GM19239 (cell line): ENCODE results near the gene TCF4.
A peak's percentile ranks its signal among the peaks of the same experiment; 100 is the strongest.

Experiments used
- DNase-seq: peaks from one replicate; pipeline ENCODE4 v3.0.0; 2011; ENCODE audit warnings: low spot score; ENCODE audit not compliant: insufficient read length
- FAIRE-seq: peaks from 2 replicates; lab custom pipeline; 2011; peaks lifted over from hg19 to GRCh38; lab: Jason Lieb, UNC

TCF4 gene

DNA sequence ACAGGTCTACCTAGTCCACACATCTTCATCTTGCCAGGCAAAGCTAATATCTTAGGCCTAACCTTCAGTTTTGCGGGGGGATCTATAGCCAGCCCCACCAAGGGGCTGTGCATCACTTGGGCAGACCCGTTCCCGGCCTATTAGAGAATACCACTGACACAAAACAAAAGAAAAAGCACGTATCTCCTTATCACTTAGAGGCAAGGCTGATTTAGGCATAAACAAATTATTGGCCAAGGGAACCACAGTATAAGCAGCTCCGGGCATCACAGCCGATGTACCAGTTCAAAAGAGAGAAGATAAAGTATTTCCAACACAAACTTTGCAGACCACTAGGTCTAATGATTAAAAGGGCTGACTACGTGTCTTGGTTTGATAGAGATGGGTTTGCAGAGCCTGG lies 248.0 kb downstream of the TCF4 start:
- no peak for DNase-seq
- no peak for FAIRE-seq

DNA sequence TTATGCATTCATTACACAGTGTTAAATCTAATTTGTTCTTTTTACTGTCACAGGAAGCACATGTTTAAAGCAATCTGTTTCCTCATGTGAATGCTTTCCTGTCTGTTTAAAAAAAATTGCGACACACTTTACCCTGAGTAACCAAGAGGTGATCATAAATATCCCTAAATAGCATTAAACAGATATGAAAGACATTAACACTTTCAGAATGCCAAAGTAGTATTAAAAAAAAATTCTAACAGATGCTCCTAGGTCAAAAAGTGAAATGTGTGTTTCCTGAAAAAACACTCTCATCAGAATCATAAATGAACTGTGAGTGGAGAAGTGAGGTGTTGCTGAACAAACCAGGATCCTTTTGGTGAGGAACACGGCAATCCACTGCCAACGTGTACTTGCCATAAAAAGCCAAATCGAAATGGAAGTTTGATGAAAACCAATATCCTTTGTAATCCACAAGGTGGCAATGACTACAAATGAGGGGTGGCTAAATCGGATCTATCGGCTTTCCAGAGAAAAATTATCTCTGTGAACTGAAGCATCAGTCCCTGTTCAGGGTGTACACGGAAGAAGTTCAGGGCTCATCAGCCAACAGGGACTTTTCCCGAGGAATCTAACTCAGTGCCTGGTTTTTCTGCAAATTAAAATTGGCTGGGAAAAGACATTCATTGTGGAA lies 248.9 kb downstream of the TCF4 start:
- FAIRE-seq (no peak), DNase-seq (no peak)

- DNase-seq (no peak), FAIRE-seq (peak; percentile 14)
Observed at GRCh38 chr18:55337908-55338521, 250.0 kb downstream of the TCF4 start.

GRCh38 chr18:55337138-55337537 lies 250.9 kb downstream of the TCF4 start:
- no peak for DNase-seq
- FAIRE-seq: no peak

DNA sequence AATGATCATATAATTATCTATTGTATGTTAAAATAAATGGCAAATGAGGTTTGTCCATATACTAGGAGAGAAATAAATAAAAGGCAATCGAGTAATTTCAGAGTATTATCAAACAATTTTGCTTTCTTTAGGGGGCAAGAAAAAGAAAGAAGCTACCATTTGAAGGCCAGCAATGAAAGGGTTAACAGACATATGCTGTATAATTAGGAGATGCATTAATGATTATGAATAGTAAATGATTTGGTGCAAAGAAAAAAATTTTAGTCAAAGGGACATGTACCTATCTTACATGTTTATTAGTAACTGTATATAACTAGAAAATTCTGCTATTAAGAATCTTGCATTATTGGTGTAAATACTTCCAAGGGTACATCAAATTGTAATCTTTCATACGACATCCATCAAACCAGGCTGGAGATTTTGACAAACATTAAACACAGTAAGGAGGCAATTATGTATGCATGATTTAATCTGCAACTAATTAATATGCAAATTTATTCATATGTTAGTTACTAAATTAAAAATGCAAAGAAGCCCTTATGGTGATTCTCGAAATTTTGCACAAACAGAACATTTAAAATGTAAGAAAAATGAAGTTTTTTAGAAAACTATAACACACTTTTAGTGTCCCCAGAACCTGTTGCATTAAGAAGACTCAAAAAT lies 251.4 kb downstream of the TCF4 start:
- FAIRE-seq: no peak
- no peak for DNase-seq

DNA sequence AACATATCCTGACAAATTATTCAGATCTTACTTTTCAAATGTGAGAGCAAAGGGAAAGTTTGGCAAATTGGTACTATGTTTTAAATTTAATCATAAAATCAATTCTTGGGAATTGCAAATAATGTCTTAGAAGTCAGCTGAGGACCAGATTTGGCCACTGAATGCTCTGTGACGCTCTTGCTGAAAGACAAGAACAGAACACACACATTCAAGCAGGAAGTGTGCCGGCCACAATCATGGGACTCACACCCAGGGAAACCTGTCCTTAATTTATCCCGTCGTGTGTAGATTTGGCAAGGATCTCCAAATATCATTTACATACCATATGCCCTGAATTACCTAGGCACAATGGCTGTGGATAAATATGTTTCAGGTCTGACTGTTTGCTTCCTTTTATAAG lies 253.1 kb downstream of the TCF4 start:
- FAIRE-seq: peak; percentile 57

DNA sequence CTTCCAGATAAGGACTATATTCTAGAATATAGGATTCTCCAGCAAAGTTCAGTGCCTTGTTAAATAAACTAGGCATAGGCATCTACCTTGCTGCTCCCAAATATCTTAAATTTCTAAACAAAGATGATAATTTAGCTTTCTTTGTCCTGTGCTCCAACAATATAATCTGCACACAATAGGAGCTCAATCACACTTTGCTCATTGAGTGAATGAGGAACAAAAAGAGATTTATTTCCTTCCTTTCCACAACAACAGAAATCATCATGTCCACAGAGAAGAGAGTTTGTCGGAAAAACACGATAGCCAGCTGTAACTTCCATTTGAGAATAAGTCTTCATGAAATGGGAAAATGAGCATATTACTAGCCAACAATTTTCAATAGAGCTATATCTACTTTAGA lies 256.7 kb downstream of the TCF4 start:
- FAIRE-seq: no peak
- DNase-seq: no peak

More for the DNA sequence above, 253.1 kb downstream of the TCF4 start:
- no peak for DNase-seq

- peak; percentile 11 for FAIRE-seq
Observed at GRCh38 chr18:55328301-55328700, 259.7 kb downstream of the TCF4 start.

DNA sequence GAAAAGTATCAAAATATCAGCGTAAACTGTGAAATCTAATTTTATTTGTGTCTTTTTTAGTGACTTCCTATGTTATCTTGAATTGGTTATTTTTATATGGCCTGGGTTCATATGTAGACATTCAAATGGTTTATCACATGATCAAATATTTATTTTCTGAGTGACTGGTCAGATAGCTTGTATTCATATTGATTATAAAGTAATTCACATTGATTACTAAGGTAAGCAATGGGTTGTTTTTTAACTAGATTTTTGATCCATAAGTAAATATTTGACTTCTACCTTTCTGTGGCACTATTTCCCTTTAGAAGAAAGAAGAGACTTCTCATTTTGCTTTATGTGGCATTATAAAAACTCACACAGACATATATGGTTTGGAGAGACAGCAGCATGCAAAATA lies 260.5 kb downstream of the TCF4 start:
- DNase-seq (no peak), FAIRE-seq (peak; percentile 18)

More at GRCh38 chr18:55328301-55328700, 259.7 kb downstream of the TCF4 start:
- DNase-seq: no peak

GRCh38 chr18:55326134-55326533 lies 261.9 kb downstream of the TCF4 start:
- DNase-seq (no peak), FAIRE-seq (no peak)

DNA sequence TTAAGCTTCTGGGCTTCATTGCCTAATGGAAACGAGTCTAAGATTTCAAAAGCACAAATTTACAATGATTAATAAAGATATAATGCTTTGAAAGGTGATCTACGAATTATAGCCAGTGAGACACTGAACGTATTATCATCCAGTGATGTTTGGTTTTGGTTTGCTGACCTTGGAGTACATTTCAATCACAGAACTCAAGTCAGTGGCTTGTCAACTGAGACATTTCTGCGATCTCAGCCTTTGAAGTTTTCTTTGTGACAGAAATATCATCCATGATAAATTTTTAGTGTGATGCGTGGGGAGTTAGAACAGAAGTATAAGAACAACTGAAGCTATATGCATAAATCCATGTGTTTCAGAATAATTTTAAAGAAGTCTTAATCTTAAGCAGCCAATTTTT lies 263.8 kb downstream of the TCF4 start:
- DNase-seq (no peak), FAIRE-seq (no peak)

DNA sequence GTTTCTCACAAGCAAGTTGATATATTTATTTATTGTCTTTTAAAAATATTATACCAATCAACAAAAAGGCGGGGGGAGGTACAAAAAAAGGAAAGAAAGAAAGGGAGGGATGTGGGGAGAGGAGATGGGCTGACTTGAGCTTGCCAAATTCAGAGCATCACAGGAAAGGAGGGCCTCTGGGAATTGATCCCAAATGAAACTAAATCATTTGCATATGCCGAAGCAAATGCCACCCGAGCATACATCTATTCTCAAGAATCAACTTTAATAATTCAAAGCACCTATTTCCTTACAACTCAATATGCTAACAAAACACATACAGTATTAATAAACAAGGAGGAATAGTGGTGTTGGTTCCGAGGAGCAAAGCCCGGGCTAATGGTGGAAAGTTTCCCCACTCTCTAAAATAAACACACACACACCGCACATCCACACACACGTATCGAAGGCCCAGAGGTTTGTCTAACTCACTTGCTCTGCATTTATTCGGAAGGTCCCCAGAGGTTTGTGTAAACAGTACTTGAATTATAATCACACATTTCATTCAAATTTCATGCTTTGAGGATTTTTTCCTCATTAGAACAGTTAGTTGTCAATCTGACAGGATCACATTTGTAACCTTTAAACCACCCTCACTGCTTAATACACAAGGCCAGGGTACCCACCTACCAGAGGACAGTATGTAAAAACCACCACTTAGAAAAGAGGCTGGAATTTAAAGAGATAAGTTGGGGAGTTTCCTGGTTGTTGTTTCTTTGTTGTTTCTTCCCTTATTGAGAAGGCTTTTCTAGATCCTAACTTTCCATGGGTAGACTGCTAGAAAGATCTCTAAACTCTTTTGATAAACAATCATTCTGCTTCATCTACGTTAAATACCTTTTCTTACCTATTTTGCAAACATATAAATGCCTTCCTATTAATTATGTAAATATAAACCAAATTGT lies 264.7 kb downstream of the TCF4 start:
- DNase-seq (no peak), FAIRE-seq (peak; percentile 81)

DNA sequence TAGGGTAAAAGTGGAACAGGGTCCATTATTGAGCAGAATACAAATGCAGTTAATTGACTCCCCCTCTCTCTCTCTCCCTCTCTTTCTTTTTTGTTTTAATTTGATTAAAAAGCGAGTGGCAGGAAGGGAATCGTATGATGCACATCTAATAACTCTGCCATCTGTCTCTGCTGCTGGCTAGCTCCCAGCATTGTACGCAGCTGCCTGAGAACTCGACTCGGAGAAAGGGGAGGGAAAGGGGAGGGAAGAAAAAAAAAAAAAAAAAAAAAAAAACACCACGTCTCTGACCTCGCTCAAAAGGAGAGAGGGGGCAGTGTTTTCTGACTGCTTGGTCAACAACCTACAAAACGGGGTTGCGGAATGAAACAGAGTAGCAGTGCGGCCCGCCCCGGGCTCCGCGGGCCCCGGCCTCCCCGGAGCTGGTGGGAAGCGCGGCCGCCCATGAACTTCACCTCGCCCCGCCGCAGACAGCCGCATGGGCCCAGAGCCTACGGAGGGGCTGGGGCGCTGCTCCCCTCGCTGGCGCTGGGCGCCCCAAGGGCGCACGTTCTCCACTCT lies 265.7 kb downstream of the TCF4 start:
- FAIRE-seq (no peak), DNase-seq (peak; percentile 21)

DNA sequence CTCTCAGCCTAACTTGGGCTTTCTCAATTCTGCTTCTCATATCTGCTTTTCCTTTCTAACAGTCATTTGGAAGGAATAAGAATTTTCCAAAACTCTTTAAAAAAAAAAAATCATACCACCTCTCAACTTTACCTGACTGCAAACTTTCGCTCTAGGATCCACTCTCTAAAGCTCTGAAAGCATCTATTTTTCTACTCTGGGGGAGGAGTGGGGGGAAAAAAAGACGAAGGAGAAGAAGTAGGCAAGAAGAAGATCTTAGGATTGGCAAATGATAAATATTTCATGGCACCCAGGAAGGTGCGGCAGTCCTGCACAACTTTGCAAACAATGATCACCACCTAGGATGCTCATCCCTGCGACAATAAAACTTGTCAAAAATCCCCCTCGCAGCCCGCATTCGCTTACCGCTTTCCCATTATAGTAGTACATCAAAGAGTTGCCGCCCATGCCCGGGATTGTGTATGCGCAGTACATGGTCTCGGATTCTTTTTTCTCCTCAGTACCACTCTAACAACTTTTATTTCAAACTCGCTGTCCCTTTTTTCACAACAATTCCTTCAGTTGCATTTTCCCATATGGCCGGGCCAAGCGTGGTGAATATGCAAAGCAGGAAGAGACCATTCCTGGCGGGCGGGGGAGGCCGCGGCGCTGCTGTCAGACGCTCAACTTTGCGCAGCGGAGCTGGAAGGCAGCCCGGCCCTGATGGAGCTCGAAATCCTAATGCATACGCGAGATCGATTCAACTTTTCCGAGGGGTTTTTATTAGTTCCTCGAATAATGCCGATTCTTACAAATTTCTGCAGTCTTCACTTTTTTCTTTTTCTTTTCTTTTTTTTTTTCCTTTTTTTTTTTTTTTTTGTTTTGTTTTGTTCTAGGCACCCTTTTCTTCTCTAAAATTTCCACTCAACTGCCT lies 266.5 kb downstream of the TCF4 start:
- FAIRE-seq (peak; percentile 98), DNase-seq (no peak)

- FAIRE-seq: peak; percentile 82
- no peak for DNase-seq
Observed at GRCh38 chr18:55320424-55321264, 267.3 kb downstream of the TCF4 start.

DNA sequence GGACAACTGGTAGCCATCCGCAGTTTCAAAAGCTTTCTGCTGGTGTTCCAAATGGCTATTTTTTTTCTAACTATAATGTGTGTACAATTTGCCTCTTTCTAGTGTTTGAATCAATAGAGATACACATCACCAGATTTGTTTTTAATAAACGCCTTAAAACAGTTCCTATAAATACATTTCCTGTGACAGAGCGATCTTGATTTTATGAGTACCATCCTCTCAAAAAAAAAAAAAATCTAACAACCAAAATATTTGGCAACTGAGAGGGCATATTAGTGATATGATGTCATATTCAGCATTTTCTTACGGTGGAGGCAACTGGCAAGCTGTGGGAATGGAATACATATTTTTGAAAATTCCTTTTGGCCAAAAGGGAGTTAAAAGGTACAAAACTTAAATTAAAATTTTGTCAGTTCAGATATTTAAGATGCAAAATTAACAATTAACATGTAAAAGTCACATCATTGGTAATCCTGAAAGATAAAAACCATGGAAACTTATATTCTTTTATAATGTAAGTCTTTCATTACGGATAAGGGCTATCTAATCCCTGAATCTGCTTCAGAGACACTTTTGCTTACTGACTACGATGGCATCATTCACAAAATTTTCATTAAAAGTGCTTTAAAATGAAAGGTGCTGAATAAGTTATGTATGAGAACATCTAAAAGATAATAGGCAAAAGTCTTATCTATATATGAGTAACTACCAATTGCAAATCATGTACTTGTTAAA lies 268.4 kb downstream of the TCF4 start:
- FAIRE-seq: peak; percentile 54
- no peak for DNase-seq

DNA sequence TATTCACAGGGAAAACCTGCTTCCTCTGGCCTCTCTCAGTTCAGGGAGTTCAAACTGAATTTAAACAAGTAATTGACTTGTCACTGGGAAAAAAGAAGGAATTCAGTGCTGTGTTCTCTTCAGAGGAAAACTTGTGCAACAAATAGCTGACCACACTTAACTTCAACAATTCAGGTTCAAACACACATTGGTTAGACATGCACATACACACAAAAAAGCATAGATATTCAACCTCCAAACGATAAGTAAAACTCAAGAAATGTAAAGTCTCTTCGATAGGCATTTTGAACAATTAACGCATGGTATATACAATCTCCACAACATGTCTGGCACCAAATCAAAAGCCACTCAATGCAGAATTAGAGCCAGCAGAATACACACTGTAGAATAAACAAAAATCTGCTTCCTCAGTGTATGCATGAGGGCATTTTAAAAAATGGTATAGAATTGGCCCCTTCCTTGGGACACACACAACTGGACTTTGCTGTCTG lies 269.0 kb downstream of the TCF4 start:
- DNase-seq: no peak

More for the DNA sequence above, 269.0 kb downstream of the TCF4 start:
- peak; percentile 85 for FAIRE-seq
